ENCODE results near the gene TMEM121.

- TF ChIP-seq, protein P1, sequence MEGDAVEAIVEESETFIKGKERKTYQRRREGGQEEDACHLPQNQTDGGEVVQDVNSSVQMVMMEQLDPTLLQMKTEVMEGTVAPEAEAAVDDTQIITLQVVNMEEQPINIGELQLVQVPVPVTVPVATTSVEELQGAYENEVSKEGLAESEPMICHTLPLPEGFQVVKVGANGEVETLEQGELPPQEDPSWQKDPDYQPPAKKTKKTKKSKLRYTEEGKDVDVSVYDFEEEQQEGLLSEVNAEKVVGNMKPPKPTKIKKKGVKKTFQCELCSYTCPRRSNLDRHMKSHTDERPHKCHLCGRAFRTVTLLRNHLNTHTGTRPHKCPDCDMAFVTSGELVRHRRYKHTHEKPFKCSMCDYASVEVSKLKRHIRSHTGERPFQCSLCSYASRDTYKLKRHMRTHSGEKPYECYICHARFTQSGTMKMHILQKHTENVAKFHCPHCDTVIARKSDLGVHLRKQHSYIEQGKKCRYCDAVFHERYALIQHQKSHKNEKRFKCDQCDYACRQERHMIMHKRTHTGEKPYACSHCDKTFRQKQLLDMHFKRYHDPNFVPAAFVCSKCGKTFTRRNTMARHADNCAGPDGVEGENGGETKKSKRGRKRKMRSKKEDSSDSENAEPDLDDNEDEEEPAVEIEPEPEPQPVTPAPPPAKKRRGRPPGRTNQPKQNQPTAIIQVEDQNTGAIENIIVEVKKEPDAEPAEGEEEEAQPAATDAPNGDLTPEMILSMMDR (optimal IDR thresholded peaks at IDR 0.05 in 1 of 3, IDR thresholded peaks at IDR 0.05 in 1 of 3, conservative IDR thresholded peaks at IDR 0.05 in 1 of 3; ENCODE audit: extremely low read depth in 1 of 3, insufficient read depth in 2 of 3, low read length in 3 of 3) = peak in 1 of 3 experiments; percentile 20
- no peak for TF ChIP-seq EZH2 (IDR thresholded peaks at IDR 0.05; ENCODE audit: low read length)
Measured at GRCh38 chr14:105481886-105482457, 44.4 kb upstream of the TMEM121 start.

All from keratinocyte (primary cell).